Measurements from ENCODE around the gene NDUFS2. TPM values are rescaled to one million over a fixed set of nuclear protein-coding genes. Genes with fewer than 3 reads are reported as not detected.

The NDUFS2 gene
- total RNA-seq, 4 donors from 2014 or later, result 82.6 to 209 (median 144) TPM

DNA sequence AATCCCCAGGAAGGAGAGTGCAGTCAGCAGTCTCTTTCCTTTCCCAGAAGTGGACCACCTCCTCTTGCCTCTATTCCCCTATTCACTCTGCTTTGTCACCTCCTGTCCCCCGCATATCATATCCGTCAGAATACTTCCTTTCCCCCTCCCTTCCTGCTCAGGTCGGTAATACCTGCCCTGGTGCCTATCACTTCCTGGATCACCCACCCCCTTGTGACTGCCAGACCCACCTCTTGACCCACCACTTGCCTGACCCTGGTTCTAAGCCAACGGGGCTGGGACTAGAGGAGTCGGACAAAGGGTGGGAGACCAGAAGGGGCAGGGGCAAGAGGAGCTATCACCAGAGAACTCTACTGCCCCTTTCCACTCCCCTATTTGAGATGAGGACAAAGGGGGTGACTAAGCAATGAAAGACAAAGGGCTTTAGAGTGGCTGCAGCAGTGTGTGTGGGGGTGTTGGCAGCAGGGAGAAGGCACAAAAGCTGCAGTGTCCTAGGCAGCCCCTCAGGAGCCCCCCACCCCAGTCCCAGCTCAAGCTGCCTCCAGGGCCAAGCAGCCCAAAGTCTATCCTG is 1.7 kb upstream of the NDUFS2 start:
- TF ChIP-seq POLR2AphosphoS5 (IDR thresholded peaks at IDR 0.05), result no peak
- TF ChIP-seq POLR2A (IDR thresholded peaks at IDR 0.05), result no peak
- TF ChIP-seq, protein P1, sequence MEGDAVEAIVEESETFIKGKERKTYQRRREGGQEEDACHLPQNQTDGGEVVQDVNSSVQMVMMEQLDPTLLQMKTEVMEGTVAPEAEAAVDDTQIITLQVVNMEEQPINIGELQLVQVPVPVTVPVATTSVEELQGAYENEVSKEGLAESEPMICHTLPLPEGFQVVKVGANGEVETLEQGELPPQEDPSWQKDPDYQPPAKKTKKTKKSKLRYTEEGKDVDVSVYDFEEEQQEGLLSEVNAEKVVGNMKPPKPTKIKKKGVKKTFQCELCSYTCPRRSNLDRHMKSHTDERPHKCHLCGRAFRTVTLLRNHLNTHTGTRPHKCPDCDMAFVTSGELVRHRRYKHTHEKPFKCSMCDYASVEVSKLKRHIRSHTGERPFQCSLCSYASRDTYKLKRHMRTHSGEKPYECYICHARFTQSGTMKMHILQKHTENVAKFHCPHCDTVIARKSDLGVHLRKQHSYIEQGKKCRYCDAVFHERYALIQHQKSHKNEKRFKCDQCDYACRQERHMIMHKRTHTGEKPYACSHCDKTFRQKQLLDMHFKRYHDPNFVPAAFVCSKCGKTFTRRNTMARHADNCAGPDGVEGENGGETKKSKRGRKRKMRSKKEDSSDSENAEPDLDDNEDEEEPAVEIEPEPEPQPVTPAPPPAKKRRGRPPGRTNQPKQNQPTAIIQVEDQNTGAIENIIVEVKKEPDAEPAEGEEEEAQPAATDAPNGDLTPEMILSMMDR (IDR thresholded peaks at IDR 0.05), result no peak
- no peak for TF ChIP-seq EP300 (IDR thresholded peaks at IDR 0.05; ENCODE audit: low read depth)
- Histone ChIP-seq H3K36me3 (peaks cover 0 to 15% (median 0%) of the 10 kb centered on the region in 4 donors), H3K27me3 (no peaks in the 10 kb centered on the region), H3K9me3 (no peaks in the 10 kb centered on the region), H3K27ac (peak overlapping the region; percentile 90 to 98 (median 94)), H3K4me1 (peaks cover 47 to 79% (median 55%) of the 10 kb centered on the region in 4 donors), H3K4me3 (no peak overlapping the region)
- intact Hi-C loops (cut with DNase I; ENCODE audit: low total_unique reads), result no loop called here
- WGBS, 2 donors (ENCODE audit: low coverage in 1 of 2), result 38 to 75% methylated on average over 3 to 5 of the region's 5 CpGs
- in situ Hi-C loops (cut with MboI; ENCODE audit: low pct_ligation_motif_present in 1 of 4, low pct_unique_long_range_greater_than_20kb in 1 of 4, low sequenced_read_pairs in 3 of 4), result loop anchor here in 1 of 4 donors (25.0 kb wide), 1 partner anchor 187 kb away; no protein-coding TSS in a partner anchor
- no peak for DNase-seq

DNA sequence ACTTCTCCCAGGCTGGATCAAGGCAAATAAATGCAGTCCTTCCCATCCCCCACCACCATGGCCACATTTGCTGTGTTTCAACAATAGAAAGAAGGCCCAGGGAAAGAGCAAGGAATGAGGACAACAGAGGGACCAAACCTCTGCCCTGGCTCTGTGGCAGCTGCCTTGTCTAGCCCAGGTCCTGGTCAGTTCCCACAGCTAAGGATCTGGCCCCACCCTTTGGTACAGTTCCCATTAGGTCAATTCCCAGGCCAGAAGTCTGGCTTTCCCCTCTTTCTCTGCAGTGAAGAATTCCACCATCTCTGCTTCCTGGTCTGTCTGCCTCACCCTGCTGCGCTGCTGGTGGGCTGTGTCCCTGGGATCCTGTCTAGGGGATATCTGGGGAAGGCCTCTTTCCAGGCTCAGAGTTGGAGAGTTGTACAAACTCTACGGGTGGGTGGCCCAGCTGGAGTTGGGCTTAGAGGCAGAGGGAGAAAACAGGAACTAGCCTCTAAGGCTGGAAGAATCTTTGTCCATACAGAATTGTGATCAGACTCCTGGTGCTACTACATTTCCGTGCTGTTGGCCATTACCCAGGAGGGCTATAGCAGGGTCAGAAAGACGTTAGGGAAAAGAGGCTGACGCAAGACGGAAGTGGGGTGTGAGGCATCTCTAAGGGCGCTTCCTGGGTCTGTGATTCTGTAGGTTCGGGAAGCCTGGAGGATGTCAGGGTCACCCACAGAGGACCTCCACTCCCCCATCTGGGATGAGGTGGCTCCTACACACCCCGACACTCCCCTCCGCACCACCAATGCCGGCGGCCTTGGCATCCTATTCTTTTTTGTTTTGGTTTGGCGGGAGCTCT is 953 bp upstream of the NDUFS2 start:
- in situ Hi-C loops (cut with MboI; ENCODE audit: low pct_ligation_motif_present in 1 of 4, low pct_unique_long_range_greater_than_20kb in 1 of 4, low sequenced_read_pairs in 3 of 4) (loop anchor here in 1 of 4 donors (25.0 kb wide), 1 partner anchor 186 kb away; no protein-coding TSS in a partner anchor), intact Hi-C loops (cut with DNase I; ENCODE audit: low total_unique reads) (no loop called here)
- no peaks in the 10 kb centered on the region for H3K27me3 ChIP-seq
- 55 to 67% methylated on average over 4 to 13 of the region's 13 CpGs for WGBS, 2 donors (ENCODE audit: low coverage in 1 of 2)
- peak overlapping the region; percentile 90 to 98 (median 94) for H3K27ac ChIP-seq
- H3K36me3 ChIP-seq, result peaks cover 0 to 15% (median under 1%) of the 10 kb centered on the region in 4 donors
- peak; percentile 41 for DNase-seq
- no peaks in the 10 kb centered on the region for H3K9me3 ChIP-seq
- peak overlapping the region; percentile 1 to 91 (median 78) for H3K4me3 ChIP-seq
- TF ChIP-seq POLR2AphosphoS5 (IDR thresholded peaks at IDR 0.05) (no peak), POLR2A (IDR thresholded peaks at IDR 0.05) (no peak), EP300 (IDR thresholded peaks at IDR 0.05; ENCODE audit: low read depth) (no peak)
- TF ChIP-seq, protein P1 (IDR thresholded peaks at IDR 0.05), result no peak
- H3K4me1 ChIP-seq, result peaks cover 47 to 84% (median 55%) of the 10 kb centered on the region in 4 donors

DNA sequence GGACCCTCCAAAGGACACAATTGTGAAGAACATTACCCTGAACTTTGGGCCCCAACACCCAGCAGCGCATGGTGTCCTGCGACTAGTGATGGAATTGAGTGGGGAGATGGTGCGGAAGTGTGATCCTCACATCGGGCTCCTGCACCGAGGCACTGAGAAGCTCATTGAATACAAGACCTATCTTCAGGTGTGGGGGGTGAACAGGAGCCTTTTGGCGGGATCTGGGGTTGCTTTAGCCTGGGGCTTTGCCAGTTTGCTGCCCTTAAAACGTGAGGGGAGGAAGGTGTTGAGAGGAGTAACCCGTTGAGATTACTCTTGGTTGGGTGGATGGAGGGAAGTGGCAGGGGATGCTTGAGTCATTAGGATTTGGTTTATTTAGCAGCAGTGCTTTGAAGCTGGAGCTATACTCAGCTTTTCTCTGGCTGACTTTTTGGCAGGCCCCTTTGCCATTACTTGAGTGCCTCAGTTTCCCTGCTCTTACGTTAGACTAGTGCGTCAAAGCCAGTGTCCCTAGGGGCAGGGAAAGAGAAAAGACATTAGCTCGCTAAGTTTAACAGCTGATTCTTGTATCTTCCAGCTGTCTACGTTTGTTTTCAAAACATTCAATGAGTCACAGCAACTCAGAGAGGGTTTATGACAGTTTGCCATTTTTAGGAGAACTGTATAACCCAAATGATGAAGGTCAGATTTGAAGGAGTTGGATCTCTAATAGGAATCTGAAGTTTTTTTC is 4.4 kb downstream of the NDUFS2 start:
- no peak overlapping the region for H3K4me3 ChIP-seq
- peak overlapping the region; percentile 74 to 98 (median 78) for H3K27ac ChIP-seq
- in situ Hi-C loops (cut with MboI; ENCODE audit: low pct_ligation_motif_present in 1 of 4, low pct_unique_long_range_greater_than_20kb in 1 of 4, low sequenced_read_pairs in 3 of 4), result loop anchor here in 1 of 4 donors (25.0 kb wide), 1 partner anchor 181 kb away; no protein-coding TSS in a partner anchor
- peaks cover 18 to 62% (median 26%) of the 10 kb centered on the region in 4 donors for H3K4me1 ChIP-seq
- TF ChIP-seq POLR2AphosphoS5 (IDR thresholded peaks at IDR 0.05) (peak in 1 of 3 donors; percentile 20), POLR2A (IDR thresholded peaks at IDR 0.05) (no peak)
- no peaks in the 10 kb centered on the region for H3K9me3 ChIP-seq
- no peak for DNase-seq
- H3K36me3 ChIP-seq, result peaks cover 0 to 46% (median 21%) of the 10 kb centered on the region in 4 donors
- H3K27me3 ChIP-seq, result no peaks in the 10 kb centered on the region
- WGBS, 2 donors (ENCODE audit: low coverage in 1 of 2), result 77 to 80% methylated on average over 10 to 12 of the region's 12 CpGs
- intact Hi-C loops (cut with DNase I; ENCODE audit: low total_unique reads), result loop anchor here (5.0 kb wide), 1 partner anchor 181 kb away; no protein-coding TSS in a partner anchor

DNA sequence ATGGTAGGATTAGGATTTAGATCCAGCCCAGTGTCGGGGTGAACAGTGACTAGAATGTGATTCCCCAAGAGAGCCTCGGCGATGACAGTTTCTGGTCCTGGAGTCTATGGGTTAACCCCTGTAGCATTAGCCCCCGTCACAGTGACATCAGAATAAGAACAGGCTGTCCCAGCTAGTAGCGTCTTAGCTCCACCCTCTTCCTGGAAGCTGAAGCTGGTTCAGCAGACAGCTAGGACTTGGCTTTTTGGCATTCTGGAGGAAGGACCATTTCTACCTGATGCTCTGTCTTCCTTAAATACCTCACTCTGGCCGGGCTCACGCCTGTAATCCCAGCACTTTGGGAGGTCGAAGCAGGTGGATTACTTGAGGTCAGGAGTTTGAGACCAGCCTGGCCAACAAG is 5.0 kb downstream of the NDUFS2 start:
- peak; percentile 28 for TF ChIP-seq POLR2A (IDR thresholded peaks at IDR 0.05)
- peak; percentile 95 for TF ChIP-seq EP300 (IDR thresholded peaks at IDR 0.05; ENCODE audit: low read depth)
- TF ChIP-seq POLR2AphosphoS5 (IDR thresholded peaks at IDR 0.05), result peak; percentile 65 to 89 (median 75)
- TF ChIP-seq, protein P1 (IDR thresholded peaks at IDR 0.05), result no peak
- Histone ChIP-seq H3K36me3 (peaks cover 0 to 52% (median 24%) of the 10 kb centered on the region in 4 donors), H3K9me3 (no peaks in the 10 kb centered on the region), H3K27ac (peak overlapping the region; percentile 74 to 98 (median 78)), H3K4me3 (peak overlapping the region in 1 of 4 donors; percentile 7), H3K4me1 (peaks cover 15 to 59% (median 24%) of the 10 kb centered on the region in 4 donors), H3K27me3 (no peaks in the 10 kb centered on the region)
- peak; percentile 50 for DNase-seq
- intact Hi-C loops (cut with DNase I; ENCODE audit: low total_unique reads) (loop anchor here (5.0 kb wide), 1 partner anchor 180 kb away; no protein-coding TSS in a partner anchor), in situ Hi-C loops (cut with MboI; ENCODE audit: low pct_ligation_motif_present in 1 of 4, low pct_unique_long_range_greater_than_20kb in 1 of 4, low sequenced_read_pairs in 3 of 4) (loop anchor here in 1 of 4 donors (25.0 kb wide), 1 partner anchor 180 kb away; no protein-coding TSS in a partner anchor)
- WGBS, 2 donors (ENCODE audit: low coverage in 1 of 2), result 54 to 64% methylated on average over 5 to 8 of the region's 8 CpGs
